Measurements from ENCODE around the gene SUN5. TPM values are rescaled to one million over a fixed set of nuclear protein-coding genes. Genes with fewer than 3 reads are reported as not detected.

The SUN5 gene
- total and polyA plus RNA-seq, 9 donors: not detected

GRCh38 chr20:33037456-33037855 lies 33.2 kb upstream of the SUN5 start:
- no peak for DNase-seq
- Histone ChIP-seq H3K27ac (ENCODE audit: low read length) (no peak overlapping the region), H3K36me3 (ENCODE audit: control insufficient read depth, insufficient read depth, low read length) (no peaks in the 10 kb centered on the region), H3K9me3 (replicated peaks; ENCODE audit: control insufficient read depth, low read depth, low read length) (no peaks in the 10 kb centered on the region), H3K4me3 (ENCODE audit: low read length) (no peak overlapping the region), H3K27me3 (ENCODE audit: control insufficient read depth, insufficient read depth, low read length) (peaks cover 8% of the 10 kb centered on the region), H3K4me1 (ENCODE audit: control insufficient read depth, insufficient read depth, low read length) (no peaks in the 10 kb centered on the region)
- 61% methylated on average over 5 of the region's 5 CpGs for WGBS (ENCODE audit: insufficient coverage)

DNA sequence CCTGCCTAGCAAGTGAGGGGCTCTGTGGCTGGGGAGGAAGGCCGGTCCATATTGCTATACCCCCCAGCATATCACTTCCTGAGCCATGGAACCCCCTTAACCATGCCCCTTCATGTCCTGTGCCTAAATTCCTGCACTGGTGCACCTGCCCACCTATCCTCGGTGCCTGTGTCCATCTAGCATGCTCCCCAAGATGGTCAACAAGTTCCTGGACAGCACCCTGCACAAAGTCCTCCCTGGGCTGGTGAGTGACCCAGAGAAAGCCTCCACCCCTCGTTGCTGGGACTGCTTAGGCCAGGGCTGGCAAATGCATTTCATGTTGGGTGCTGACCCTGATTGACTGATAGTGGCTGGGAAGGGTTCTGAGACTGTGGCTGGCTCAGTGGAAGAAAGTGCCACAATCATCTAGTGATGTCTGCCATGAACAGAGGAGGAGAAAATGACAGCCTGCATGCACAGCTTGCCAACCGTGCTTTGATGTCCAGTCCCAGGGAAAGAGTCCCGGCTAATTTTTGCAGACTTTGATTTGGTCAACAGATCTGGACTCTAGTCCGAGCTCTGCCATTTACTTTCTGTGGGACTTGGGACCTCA lies 30.8 kb upstream of the SUN5 start:
- 83% methylated on average over 5 of the region's 6 CpGs for WGBS (ENCODE audit: insufficient coverage)
- H3K27ac ChIP-seq (ENCODE audit: low read length): no peak overlapping the region
- H3K4me1 ChIP-seq (ENCODE audit: control insufficient read depth, insufficient read depth, low read length): no peaks in the 10 kb centered on the region
- H3K9me3 ChIP-seq (replicated peaks; ENCODE audit: control insufficient read depth, low read depth, low read length): no peaks in the 10 kb centered on the region
- no peak overlapping the region for H3K4me3 ChIP-seq (ENCODE audit: low read length)
- peaks cover 10% of the 10 kb centered on the region for H3K27me3 ChIP-seq (ENCODE audit: control insufficient read depth, insufficient read depth, low read length)
- no peaks in the 10 kb centered on the region for H3K36me3 ChIP-seq (ENCODE audit: control insufficient read depth, insufficient read depth, low read length)
- no peak for DNase-seq

DNA sequence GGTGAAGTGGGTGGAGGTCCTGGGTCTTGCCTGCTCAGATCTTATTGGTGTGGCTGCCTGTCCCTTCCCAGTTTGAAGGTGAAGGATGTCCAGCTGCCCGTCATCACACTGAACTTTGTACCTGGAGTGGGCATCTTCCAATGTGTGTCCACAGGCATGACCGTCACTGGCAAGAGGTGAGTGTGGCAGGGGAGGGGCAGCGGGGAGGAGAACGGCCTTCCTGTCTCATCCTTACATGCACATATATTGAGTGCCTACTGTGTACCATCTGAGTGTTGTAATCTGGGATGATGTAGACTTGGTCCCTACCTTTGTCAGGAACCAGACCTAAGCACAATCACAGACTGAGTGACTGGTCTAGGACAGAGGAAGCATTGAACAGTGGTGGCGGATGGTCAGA lies 29.9 kb upstream of the SUN5 start:
- no peak overlapping the region for H3K4me3 ChIP-seq (ENCODE audit: low read length)
- H3K36me3 ChIP-seq (ENCODE audit: control insufficient read depth, insufficient read depth, low read length): no peaks in the 10 kb centered on the region
- H3K27me3 ChIP-seq (ENCODE audit: control insufficient read depth, insufficient read depth, low read length): peaks cover 14% of the 10 kb centered on the region
- H3K9me3 ChIP-seq (replicated peaks; ENCODE audit: control insufficient read depth, low read depth, low read length): no peaks in the 10 kb centered on the region
- DNase-seq: no peak
- 81% methylated on average over 3 of the region's 5 CpGs for WGBS (ENCODE audit: insufficient coverage)
- H3K4me1 ChIP-seq (ENCODE audit: control insufficient read depth, insufficient read depth, low read length): no peaks in the 10 kb centered on the region
- H3K27ac ChIP-seq (ENCODE audit: low read length): no peak overlapping the region

- Histone ChIP-seq H3K9me3 (replicated peaks; ENCODE audit: control insufficient read depth, low read depth, low read length) (no peaks in the 10 kb centered on the region), H3K27ac (ENCODE audit: low read length) (no peak overlapping the region)
These were observed 29.1 kb upstream of the SUN5 start for GRCh38 chr20:33033381-33033780.

DNA sequence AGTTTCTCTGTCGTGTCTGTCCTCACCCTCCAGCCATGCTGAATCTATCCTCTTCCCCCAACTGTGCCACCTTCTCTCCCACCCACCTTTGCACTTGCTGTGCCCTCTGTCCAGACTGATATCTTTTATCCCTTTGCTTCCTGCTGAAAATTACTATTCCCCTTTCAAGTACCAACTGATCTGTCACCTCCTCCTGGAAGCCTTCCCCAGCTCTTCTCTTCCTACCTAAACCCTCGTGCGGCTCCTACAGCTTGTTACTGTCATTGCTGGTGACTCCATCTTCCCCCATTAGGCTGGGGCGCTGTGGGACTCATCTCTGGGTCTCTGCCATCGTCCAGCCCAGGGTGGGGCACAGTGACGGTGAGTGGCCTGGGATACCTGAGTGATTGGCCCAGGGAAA lies 28.3 kb upstream of the SUN5 start:
- WGBS (ENCODE audit: insufficient coverage): 76% methylated on average over 4 of the region's 6 CpGs
- Histone ChIP-seq H3K9me3 (replicated peaks; ENCODE audit: control insufficient read depth, low read depth, low read length) (no peaks in the 10 kb centered on the region), H3K4me1 (ENCODE audit: control insufficient read depth, insufficient read depth, low read length) (no peaks in the 10 kb centered on the region), H3K4me3 (ENCODE audit: low read length) (no peak overlapping the region), H3K27ac (ENCODE audit: low read length) (no peak overlapping the region), H3K36me3 (ENCODE audit: control insufficient read depth, insufficient read depth, low read length) (no peaks in the 10 kb centered on the region), H3K27me3 (ENCODE audit: control insufficient read depth, insufficient read depth, low read length) (peaks cover 14% of the 10 kb centered on the region)
- no peak for DNase-seq

More at GRCh38 chr20:33033381-33033780, 29.1 kb upstream of the SUN5 start:
- no peak for DNase-seq
- H3K27me3 ChIP-seq (ENCODE audit: control insufficient read depth, insufficient read depth, low read length): peaks cover 14% of the 10 kb centered on the region
- WGBS (ENCODE audit: insufficient coverage): 70% methylated on average over 5 of the region's 5 CpGs
- no peaks in the 10 kb centered on the region for H3K36me3 ChIP-seq (ENCODE audit: control insufficient read depth, insufficient read depth, low read length)
- no peaks in the 10 kb centered on the region for H3K4me1 ChIP-seq (ENCODE audit: control insufficient read depth, insufficient read depth, low read length)
- no peak overlapping the region for H3K4me3 ChIP-seq (ENCODE audit: low read length)

DNA sequence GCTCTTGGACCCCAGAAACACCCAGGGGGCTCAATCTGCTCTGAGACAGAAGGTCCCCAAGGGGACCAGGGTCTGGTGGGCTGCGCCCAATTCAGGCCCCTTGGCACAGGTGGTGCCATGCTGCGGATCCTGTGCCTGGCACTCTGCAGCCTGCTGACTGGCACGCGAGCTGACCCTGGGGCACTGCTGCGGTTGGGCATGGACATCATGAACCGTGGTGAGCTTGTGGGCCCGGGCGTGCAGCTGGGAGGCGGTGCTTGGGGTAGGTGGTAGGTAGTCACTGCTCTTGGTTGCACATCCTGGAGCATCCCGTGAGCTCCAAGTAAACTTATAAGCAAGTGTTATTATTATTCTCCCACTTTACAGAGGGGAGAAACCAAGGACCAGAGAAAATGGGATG lies 27.3 kb upstream of the SUN5 start, which contains the start of gene BPIFB6:
Gene BPIFB6 (plus strand): TSS at position 118 of the 400 bp plus-strand sequence. CDS start 0 bp downstream, at position 118.
- WGBS (ENCODE audit: insufficient coverage): 84% methylated on average over 8 of the region's 10 CpGs
- Histone ChIP-seq H3K9me3 (replicated peaks; ENCODE audit: control insufficient read depth, low read depth, low read length) (no peaks in the 10 kb centered on the region), H3K27ac (ENCODE audit: low read length) (no peak within 1 kb of the TSS), H3K27me3 (ENCODE audit: control insufficient read depth, insufficient read depth, low read length) (peaks cover 11% of the 10 kb centered on the region), H3K36me3 (ENCODE audit: control insufficient read depth, insufficient read depth, low read length) (no peaks in the 10 kb centered on the region), H3K4me3 (ENCODE audit: low read length) (no peak within 1 kb of the TSS), H3K4me1 (ENCODE audit: control insufficient read depth, insufficient read depth, low read length) (no peaks in the 10 kb centered on the region)
- DNase-seq: no peak

DNA sequence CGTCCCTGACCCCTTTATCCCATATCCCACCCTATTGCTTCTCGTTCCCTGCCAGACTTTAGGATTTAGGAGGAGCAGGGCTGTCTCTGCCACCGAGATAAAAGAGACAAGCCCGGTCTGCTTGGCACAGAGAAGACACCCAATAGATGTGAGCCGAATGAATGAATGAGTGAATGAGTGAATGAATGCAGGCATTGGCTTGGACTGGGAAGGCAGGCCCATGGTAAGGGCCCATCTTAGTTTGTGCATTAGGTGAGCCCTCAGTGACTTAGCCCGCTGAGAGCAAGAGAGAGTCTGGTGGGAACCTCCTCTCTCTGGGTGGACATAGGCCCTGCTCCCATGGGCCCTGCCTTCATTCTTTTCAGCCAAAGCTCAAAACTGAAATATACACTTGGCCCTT lies 26.3 kb upstream of the SUN5 start:
- Histone ChIP-seq H3K27me3 (ENCODE audit: control insufficient read depth, insufficient read depth, low read length) (peaks cover 11% of the 10 kb centered on the region), H3K9me3 (replicated peaks; ENCODE audit: control insufficient read depth, low read depth, low read length) (no peaks in the 10 kb centered on the region), H3K36me3 (ENCODE audit: control insufficient read depth, insufficient read depth, low read length) (no peaks in the 10 kb centered on the region), H3K4me3 (ENCODE audit: low read length) (no peak overlapping the region), H3K27ac (ENCODE audit: low read length) (no peak overlapping the region), H3K4me1 (ENCODE audit: control insufficient read depth, insufficient read depth, low read length) (no peaks in the 10 kb centered on the region)
- no peak for DNase-seq
- WGBS (ENCODE audit: insufficient coverage): 91% methylated on average over 4 of the region's 6 CpGs

DNA sequence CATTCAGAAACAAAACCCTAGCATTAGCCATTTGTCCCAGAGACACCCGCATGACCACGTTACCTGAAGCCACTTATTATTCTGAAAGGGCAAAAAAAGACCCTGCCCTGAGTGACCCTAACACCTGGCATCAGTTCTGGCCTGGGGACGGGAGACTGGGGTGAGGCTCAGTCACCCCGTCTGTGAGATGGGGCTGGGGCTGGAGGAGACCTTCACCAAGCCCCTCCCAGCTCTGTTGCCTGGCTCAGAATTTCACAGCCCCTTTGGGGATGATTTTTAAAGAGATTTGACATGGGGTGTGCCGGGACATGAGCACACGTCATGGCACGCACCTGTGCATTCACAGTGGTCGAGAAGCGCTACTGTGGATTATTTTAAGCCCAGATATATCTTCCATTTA lies 25.8 kb upstream of the SUN5 start:
- Histone ChIP-seq H3K4me1 (ENCODE audit: control insufficient read depth, insufficient read depth, low read length) (no peaks in the 10 kb centered on the region), H3K27ac (ENCODE audit: low read length) (no peak overlapping the region), H3K4me3 (ENCODE audit: low read length) (no peak overlapping the region), H3K27me3 (ENCODE audit: control insufficient read depth, insufficient read depth, low read length) (peaks cover 11% of the 10 kb centered on the region), H3K36me3 (ENCODE audit: control insufficient read depth, insufficient read depth, low read length) (no peaks in the 10 kb centered on the region), H3K9me3 (replicated peaks; ENCODE audit: control insufficient read depth, low read depth, low read length) (no peaks in the 10 kb centered on the region)
- 74% methylated on average over 5 of the region's 9 CpGs for WGBS (ENCODE audit: insufficient coverage)
- no peak for DNase-seq

DNA sequence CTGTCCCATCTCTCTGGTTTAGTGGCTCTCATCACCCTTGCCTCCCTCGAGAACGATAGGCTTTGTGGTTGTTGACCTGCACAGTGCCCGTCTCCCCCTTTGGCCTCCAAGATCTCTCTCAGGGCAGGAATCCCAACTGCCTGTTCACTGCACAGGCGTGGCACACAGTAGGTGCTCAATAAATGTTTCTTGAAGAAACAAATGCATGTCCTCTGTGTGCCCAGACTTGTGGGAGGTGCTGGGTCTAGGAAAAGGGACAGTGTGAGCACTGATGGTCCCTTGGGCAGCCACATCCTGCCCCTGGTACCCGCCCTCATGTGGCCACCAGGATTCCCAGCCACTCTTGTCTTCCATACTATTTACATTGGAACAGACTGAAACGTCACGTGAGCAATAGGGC lies 24.6 kb upstream of the SUN5 start:
- Histone ChIP-seq H3K9me3 (replicated peaks; ENCODE audit: control insufficient read depth, low read depth, low read length) (no peaks in the 10 kb centered on the region), H3K4me3 (ENCODE audit: low read length) (no peak overlapping the region), H3K4me1 (ENCODE audit: control insufficient read depth, insufficient read depth, low read length) (no peaks in the 10 kb centered on the region), H3K27ac (ENCODE audit: low read length) (no peak overlapping the region), H3K27me3 (ENCODE audit: control insufficient read depth, insufficient read depth, low read length) (peaks cover 11% of the 10 kb centered on the region), H3K36me3 (ENCODE audit: control insufficient read depth, insufficient read depth, low read length) (no peaks in the 10 kb centered on the region)
- DNase-seq: no peak
- WGBS (ENCODE audit: insufficient coverage): 79% methylated on average over 6 of the region's 7 CpGs

- Histone ChIP-seq H3K9me3 (replicated peaks; ENCODE audit: control insufficient read depth, low read depth, low read length) (no peaks in the 10 kb centered on the region), H3K27me3 (ENCODE audit: control insufficient read depth, insufficient read depth, low read length) (peaks cover 11% of the 10 kb centered on the region), H3K27ac (ENCODE audit: low read length) (no peak overlapping the region), H3K36me3 (ENCODE audit: control insufficient read depth, insufficient read depth, low read length) (no peaks in the 10 kb centered on the region), H3K4me3 (ENCODE audit: low read length) (no peak overlapping the region), H3K4me1 (ENCODE audit: control insufficient read depth, insufficient read depth, low read length) (no peaks in the 10 kb centered on the region)
- DNase-seq: no peak
- WGBS (ENCODE audit: insufficient coverage): 48% methylated on average over 7 of the region's 12 CpGs
These were observed 23.8 kb upstream of the SUN5 start for GRCh38 chr20:33027769-33028751.
